ENCODE results near the gene PICALM. TPM values are rescaled to one million over a fixed set of nuclear protein-coding genes. Genes with fewer than 3 reads are reported as not detected.

PICALM gene
- total and polyA plus RNA-seq, 2 of the 4 experiments (the other 2 are of a cell fraction), result 235 to 453 TPM

- Histone ChIP-seq H3K4me1 (ENCODE audit: control insufficient read depth, insufficient read depth, low read length) (no peaks in the 10 kb centered on the region), H2BK20ac (ENCODE audit: low read depth, low read length) (no peak overlapping the region), H4K91ac (ENCODE audit: insufficient read depth, low read depth, low read length) (no peak overlapping the region), H3K18ac (ENCODE audit: low read depth, low read length) (no peak overlapping the region), H3K23ac (ENCODE audit: low read depth, low read length) (peak overlapping the region; percentile 27; the same call in 1 of the 2 replicates), H3K9ac (ENCODE audit: low read depth, low read length) (no peak overlapping the region), H2BK120ac (ENCODE audit: low read depth, low read length) (no peak overlapping the region), H3K27ac (ENCODE audit: insufficient read depth, low read length) (no peak overlapping the region), H4K20me1 (ENCODE audit: insufficient read depth, low read length) (no peaks in the 10 kb centered on the region), H4K5ac (ENCODE audit: low read depth, low read length) (no peak overlapping the region), H3K4ac (ENCODE audit: low read depth, low read length) (no peak overlapping the region), H3K14ac (replicated peaks; ENCODE audit: low read depth, low read length) (no peak overlapping the region), H4K8ac (ENCODE audit: low read depth in 2 of 2, low read length in 2 of 2) (no peak overlapping the region), H2AK5ac (ENCODE audit: low read depth, low read length) (no peak overlapping the region), H2BK15ac (ENCODE audit: low read depth, low read length) (no peak overlapping the region; the same call in 2 of the 3 replicates), H2AFZ (replicated peaks; ENCODE audit: low read length, poor library complexity) (no peak overlapping the region), H3K36me3 (ENCODE audit: control insufficient read depth, insufficient read depth, low read length) (no peaks in the 10 kb centered on the region), H3K56ac (ENCODE audit: extremely low read depth, insufficient read depth, low read length) (no peak overlapping the region), H2AK9ac (replicated peaks; ENCODE audit: low read depth, low read length, poor library complexity) (no peak overlapping the region), H3K79me1 (ENCODE audit: low read depth in 1 of 2, low read length in 2 of 2) (no peaks in the 10 kb centered on the region), H3K4me3 (ENCODE audit: insufficient read depth, low read depth, low read length) (no peak overlapping the region), H3K9me3 (ENCODE audit: control insufficient read depth, insufficient read depth, low read length) (no peaks in the 10 kb centered on the region; the same call in 1 of the 2 replicates), H2BK5ac (ENCODE audit: low read depth, low read length, poor library complexity, severe bottlenecking) (no peak overlapping the region), H3K27me3 (ENCODE audit: control insufficient read depth, insufficient read depth, low read length) (no peaks in the 10 kb centered on the region), H3K9me1 (ENCODE audit: insufficient read depth, low read length) (no peaks in the 10 kb centered on the region), H3K4me2 (ENCODE audit: low read depth, low read length) (no peak overlapping the region)
- no TSS peak for BruUV-seq (replicated peaks)
- no peak for TF ChIP-seq SMC3 (IDR thresholded peaks at IDR 0.05; ENCODE audit: low read depth, low read length)
- TF ChIP-seq CHD1 (IDR thresholded peaks at IDR 0.05; ENCODE audit: low read depth, low read length), result no peak
- TF ChIP-seq MAZ (IDR thresholded peaks at IDR 0.05; ENCODE audit: borderline replicate concordance, low read depth, low read length), result no peak
- TF ChIP-seq, protein P1, sequence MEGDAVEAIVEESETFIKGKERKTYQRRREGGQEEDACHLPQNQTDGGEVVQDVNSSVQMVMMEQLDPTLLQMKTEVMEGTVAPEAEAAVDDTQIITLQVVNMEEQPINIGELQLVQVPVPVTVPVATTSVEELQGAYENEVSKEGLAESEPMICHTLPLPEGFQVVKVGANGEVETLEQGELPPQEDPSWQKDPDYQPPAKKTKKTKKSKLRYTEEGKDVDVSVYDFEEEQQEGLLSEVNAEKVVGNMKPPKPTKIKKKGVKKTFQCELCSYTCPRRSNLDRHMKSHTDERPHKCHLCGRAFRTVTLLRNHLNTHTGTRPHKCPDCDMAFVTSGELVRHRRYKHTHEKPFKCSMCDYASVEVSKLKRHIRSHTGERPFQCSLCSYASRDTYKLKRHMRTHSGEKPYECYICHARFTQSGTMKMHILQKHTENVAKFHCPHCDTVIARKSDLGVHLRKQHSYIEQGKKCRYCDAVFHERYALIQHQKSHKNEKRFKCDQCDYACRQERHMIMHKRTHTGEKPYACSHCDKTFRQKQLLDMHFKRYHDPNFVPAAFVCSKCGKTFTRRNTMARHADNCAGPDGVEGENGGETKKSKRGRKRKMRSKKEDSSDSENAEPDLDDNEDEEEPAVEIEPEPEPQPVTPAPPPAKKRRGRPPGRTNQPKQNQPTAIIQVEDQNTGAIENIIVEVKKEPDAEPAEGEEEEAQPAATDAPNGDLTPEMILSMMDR (conservative IDR thresholded peaks at IDR 0.05; ENCODE audit: low read depth, low read length), result no peak
- no peak for TF ChIP-seq MAFK (IDR thresholded peaks at IDR 0.05; ENCODE audit: low read depth, low read length)
- TF ChIP-seq CEBPB (IDR thresholded peaks at IDR 0.05; ENCODE audit: low read depth, low read length), result no peak
- no peak for TF ChIP-seq RFX5 (IDR thresholded peaks at IDR 0.05; ENCODE audit: low read depth, low read length)
- TF ChIP-seq FOS (IDR thresholded peaks at IDR 0.05; ENCODE audit: low read depth, low read length), result no peak
- in situ Hi-C loops (cut with MboI; ENCODE audit: low sequenced_read_pairs), result no loop called here
- dilution Hi-C loops (cut with HindIII; ENCODE audit: low sequenced_read_pairs, unreplicated experiment), result no loop called here
- no peak for DNase-seq
- CTCF ChIA-PET, result no interaction called here
- ATAC-seq (ENCODE audit: low read depth), result no peak
- POLR2A ChIA-PET (ENCODE audit: unreplicated experiment), result no interaction called here
- 64% methylated on average over 1 of the region's 3 CpGs; no CpG with 5 or more reads in 1 of the 2 experiments for WGBS, 2 experiments (ENCODE audit: extremely low coverage in 2 of 2, insufficient read length in 1 of 2)
- intact Hi-C loops (cut with micrococcal nuclease), result no loop called here
Observed at GRCh38 chr11:86079421-86079820, 10.5 kb upstream of the PICALM start.

Measured in IMR-90 (cell line).